B cell (primary cell): ENCODE data around the gene DCTN3. TPM values are rescaled to one million over a fixed set of nuclear protein-coding genes. Genes with fewer than 3 reads are reported as not detected.
A peak's percentile ranks its signal among the peaks of the same experiment; 100 is the strongest.

Experiments
- ATAC-seq: fragments of 200-7000 bp; cut with Tn5 transposase; one replicate; pipeline ENCODE4 v1.10.0; 2021; ENCODE audit warnings: low read depth, mild to moderate bottlenecking, moderate number of reproducible peaks, moderate library complexity
- CTCF ChIA-PET: fragments of 350-600 bp; sonication (Branson Sonifier 250); formaldehyde crosslinking; loops from one replicate; lab custom pipeline; 2021; ENCODE audit warnings: antibody characterized with exemption, inconsistent platforms; lab: Charles Lee
- POLR2A ChIA-PET: fragments of 350-600 bp; sonication (Branson Sonifier 250); formaldehyde crosslinking; loops from one replicate; lab custom pipeline; 2021; ENCODE audit warnings: antibody characterized with exemption; lab: Charles Lee
- DNase-seq: peaks from one replicate; pipeline ENCODE4 v3.0.0; 2013
- H2AFZ ChIP-seq: 2 replicates; pipeline ENCODE4 v1.6.1; 2012; ENCODE audit warnings: mild to moderate bottlenecking, low read depth, low read length; ENCODE audit not compliant: insufficient read depth, poor library complexity, severe bottlenecking
- H3K27ac ChIP-seq, 2 donors: 1 replicate in 1 of 2; 2 replicates in 1 of 2; pipeline ENCODE4 v1.5.1; 2012 to 2013; ENCODE audit warnings: low read length in 2 of 2, mild to moderate bottlenecking in 2 of 2, moderate library complexity in 1 of 2
- H3K27me3 ChIP-seq, 4 experiments: fragments of 200-600 bp in 1 of 4; sonication (generic) in 1 of 4; replicated peaks in 1 of 4; 1 replicate in 2 of 4; 2 replicates in 2 of 4; pipeline versions ENCODE4 v1.6.1 to v1.7.0; 2013 to 2016; ENCODE audit warnings: low read length in 3 of 4, mild to moderate bottlenecking in 2 of 4, mixed read lengths in 1 of 4, moderate library complexity in 1 of 4; ENCODE audit not compliant: insufficient read depth in 4 of 4, control insufficient read depth in 3 of 4; ENCODE audit errors: control extremely low read depth in 1 of 4
- H3K36me3 ChIP-seq, 2 experiments: replicated peaks in 1 of 2; 1 replicate in 1 of 2; 2 replicates in 1 of 2; pipeline versions ENCODE4 v1.6.1 to v1.7.1; 2013; ENCODE audit warnings: low read length in 1 of 2; ENCODE audit not compliant: insufficient read depth in 2 of 2, control insufficient read depth in 1 of 2; ENCODE audit errors: control extremely low read depth in 1 of 2, extremely low read depth in 1 of 2
- H3K4me1 ChIP-seq, 2 donors: fragments of 200-600 bp in 1 of 2; sonication (generic) in 1 of 2; 1 replicate in 1 of 2; 2 replicates in 1 of 2; pipeline versions ENCODE4 v1.5.1 to v1.6.1; 2013 to 2017; ENCODE audit warnings: low read length in 2 of 2; ENCODE audit not compliant: control insufficient read depth in 2 of 2, insufficient read depth in 2 of 2
- H3K4me2 ChIP-seq: replicated peaks from 2 replicates; pipeline ENCODE3; 2012; ENCODE audit warnings: mild to moderate bottlenecking, low read depth, low read length; ENCODE audit not compliant: poor library complexity, severe bottlenecking
- H3K4me3 ChIP-seq, 5 experiments: fragments of 200-600 bp in 1 of 5; sonication (generic) in 1 of 5; 1 replicate in 3 of 5; 2 replicates in 2 of 5; pipeline versions ENCODE4 v1.5.1 to v1.7.0; 2011 to 2016; ENCODE audit warnings: low read length in 4 of 5, mild to moderate bottlenecking in 4 of 5, low read depth in 2 of 5, control low read depth in 1 of 5, moderate library complexity in 1 of 5; ENCODE audit not compliant: insufficient read depth in 1 of 5; ENCODE audit errors: control extremely low read depth in 1 of 5, extremely low read depth in 1 of 5
- H3K79me2 ChIP-seq: fragments of 200-600 bp; sonication (generic); one replicate; pipeline ENCODE4 v1.6.0; 2016; ENCODE audit warnings: low read length; ENCODE audit not compliant: control insufficient read depth, insufficient read depth
- H3K9ac ChIP-seq: fragments of 200-600 bp; sonication (generic); 2 replicates; pipeline ENCODE4 v1.6.1; 2017; ENCODE audit warnings: mild to moderate bottlenecking, low read length, moderate library complexity
- H3K9me3 ChIP-seq, 3 donors: one replicate each; pipeline versions ENCODE4 v1.6.1 to v1.7.1; 2013; ENCODE audit warnings: low read length in 2 of 3; ENCODE audit not compliant: control insufficient read depth in 2 of 3, insufficient read depth in 1 of 3; ENCODE audit errors: control extremely low read depth in 1 of 3
- H4K20me1 ChIP-seq: 2 replicates; pipeline ENCODE4 v1.6.0; 2012; ENCODE audit warnings: mild to moderate bottlenecking, low read length; ENCODE audit not compliant: insufficient read depth, control insufficient read depth, poor library complexity, severe bottlenecking
- H3K27ac Mint-ChIP-seq: one replicate; pipeline ENCODE4 v1.8.0; 2021; ENCODE audit warnings: mixed read lengths
- H3K27me3 Mint-ChIP-seq: one replicate; pipeline ENCODE4 v1.8.0; 2021; ENCODE audit warnings: mixed read lengths
- H3K4me1 Mint-ChIP-seq: one replicate; pipeline ENCODE4 v1.8.0; 2021; ENCODE audit warnings: mixed read lengths
- H3K4me3 Mint-ChIP-seq: one replicate; pipeline ENCODE4 v1.8.0; 2021; ENCODE audit warnings: mixed read lengths
- H3K9me3 Mint-ChIP-seq: one replicate; pipeline ENCODE4 v1.8.0; 2022; ENCODE audit warnings: mixed read lengths; ENCODE audit not compliant: insufficient read depth
- CTCF ChIP-seq: fragments of 200-600 bp; IDR thresholded peaks from one replicate; pipeline ENCODE4 v1.8.0; 2022; ENCODE audit warnings: antibody characterized with exemption, mild to moderate bottlenecking
- EZH2 ChIP-seq: IDR thresholded peaks from 2 replicates; pipeline ENCODE4 v1.6.1; 2012; ENCODE audit warnings: borderline replicate concordance, low read depth, mild to moderate bottlenecking, moderate library complexity, low read length; ENCODE audit not compliant: insufficient read depth, poor library complexity, severe bottlenecking
- WGBS: methylation state at CpG from one replicate; pipeline ENCODE4 v1.1.5; 2013; ENCODE audit warnings: missing lambda C conversion rate; ENCODE audit not compliant: insufficient coverage; 5-methylcytosine and 5-hydroxymethylcytosine counted together
- intact Hi-C: fragments of 100-400 bp; cut with micrococcal nuclease; formaldehyde crosslinking; loops from one replicate; pipeline ENCODE4 v1.10.0; 2022
- polyA plus RNA-seq: library from polyadenylated mRNA; depleted of rRNA; stranded (reverse); fragments of >200 nt; gene quantifications from 2 replicates; pipeline ENCODE4 v1.2.3, GENCODE V29; 2012
- total RNA-seq, 2 donors: library from RNA; stranded (reverse); fragments of 120-200 nt in 1 of 2; gene quantifications; 1 replicate in 1 of 2; 2 replicates in 1 of 2; pipeline versions ENCODE4 v1.2.3 to v1.2.4, GENCODE V29; 2013 to 2022

The DCTN3 gene
- total and polyA plus RNA-seq, 2 donors (not counting 1 experiment from before 2014, with no cell fraction given), result 48.2 to 75.0 TPM

GRCh38 chr9:34590381-34591247 is 29.7 kb downstream of the DCTN3 start:
- Histone ChIP-seq H3K4me3 (peak overlapping the region; percentile 36 to 73 (median 48)), H4K20me1 (no peaks in the 10 kb centered on the region), H3K36me3 (no peaks in the 10 kb centered on the region), H3K9me3 (peaks cover 0 to 31% (median 0%) of the 10 kb centered on the region in 3 donors), H3K4me2 (peak overlapping the region; percentile 99), H3K9ac (peak overlapping the region; percentile 79), H3K4me1 (peaks cover 42 to 49% of the 10 kb centered on the region in 2 donors), H3K79me2 (no peaks in the 10 kb centered on the region), H3K27ac (no peak overlapping the region), H3K27me3 (peaks cover 0 to 84% (median 64%) of the 10 kb centered on the region in 4 experiments), H2AFZ (peak overlapping the region; percentile 77)
- H3K27me3 Mint-ChIP-seq, result peaks cover 77% of the 10 kb centered on the region
- peak overlapping the region; percentile 34 for H3K27ac Mint-ChIP-seq
- 6% methylated on average over 25 of the region's 40 CpGs for WGBS
- H3K4me3 Mint-ChIP-seq, result peak overlapping the region; percentile 81
- ChIA-PET CTCF (interaction anchor here (0.6 to 2.7 kb wide), 14 partner anchors 8 to 967 kb away, joined by 3 to 30 read pairs (median 6); no protein-coding TSS in a partner anchor), POLR2A (no interaction called here)
- H3K9me3 Mint-ChIP-seq, result no peaks in the 10 kb centered on the region
- intact Hi-C loops, result loop anchor here (1.0 to 10.0 kb wide), 5 partner anchors 42 to 966 kb away; no protein-coding TSS in a partner anchor
- DNase-seq (peak; percentile 53), ATAC-seq (no peak)
- H3K4me1 Mint-ChIP-seq, result peaks cover 39% of the 10 kb centered on the region
- TF ChIP-seq CTCF, result no peak
- peak; percentile 8 for TF ChIP-seq EZH2
